Fibroblast of the aortic adventitia (primary cell): ENCODE measurements around the gene TAF4B. TPM values are rescaled to one million over a fixed set of nuclear protein-coding genes. Genes with fewer than 3 reads are reported as not detected.

Source experiments
- DNase-seq: peaks from one replicate; pipeline ENCODE4 v3.0.0-alpha.2; 2010; ENCODE audit warnings: low read depth
- H3K4me3 ChIP-seq: 2 replicates; pipeline ENCODE4 v1.5.1; 2011; ENCODE audit warnings: low read depth, mild to moderate bottlenecking, control low read depth, low read length, moderate library complexity
- CTCF ChIP-seq: IDR thresholded peaks from 2 replicates; pipeline ENCODE4 v1.5.1; 2011; ENCODE audit warnings: mild to moderate bottlenecking, low read length, control low read depth, inconsistent platforms; ENCODE audit not compliant: insufficient read depth
- total RNA-seq: library from RNA; depleted of rRNA; stranded (reverse); fragments of >200 nt; gene quantifications from 2 replicates; pipeline ENCODE4 v1.2.3, GENCODE V29; 2012; ENCODE audit warnings: low replicate concordance

TAF4B gene
- total RNA-seq, 1 donor, result 3.6 TPM

GRCh38 chr18:26414901-26415440 is 188.7 kb downstream of the TAF4B start:
- no peak overlapping the region for H3K4me3 ChIP-seq
- DNase-seq, result peak; percentile 24
- no peak for TF ChIP-seq CTCF

GRCh38 chr18:26415631-26416030 is 189.4 kb downstream of the TAF4B start:
- no peak overlapping the region for H3K4me3 ChIP-seq
- no peak for TF ChIP-seq CTCF
- DNase-seq, result no peak

GRCh38 chr18:26416652-26417150 is 190.5 kb downstream of the TAF4B start:
- no peak for DNase-seq
- no peak overlapping the region for H3K4me3 ChIP-seq
- no peak for TF ChIP-seq CTCF

- TF ChIP-seq CTCF, result no peak
- DNase-seq, result no peak
- H3K4me3 ChIP-seq, result no peak overlapping the region
Measured at GRCh38 chr18:26417190-26417589, 190.9 kb downstream of the TAF4B start.

- H3K4me3 ChIP-seq, result no peak overlapping the region
- DNase-seq, result no peak
- no peak for TF ChIP-seq CTCF
Measured at GRCh38 chr18:26418225-26418624, 192.0 kb downstream of the TAF4B start.

- H3K4me3 ChIP-seq, result no peak overlapping the region
- no peak for DNase-seq
- no peak for TF ChIP-seq CTCF
Measured at GRCh38 chr18:26419746-26420145, 193.5 kb downstream of the TAF4B start.

GRCh38 chr18:26421503-26421902 is 195.3 kb downstream of the TAF4B start:
- no peak for TF ChIP-seq CTCF
- no peak for DNase-seq
- no peak overlapping the region for H3K4me3 ChIP-seq
